GM12872 (cell line): ENCODE results near the gene CENPM.

Experiments
- CTCF ChIP-seq: IDR thresholded peaks from 3 replicates; pipeline ENCODE4 v1.5.1; 2011; ENCODE audit warnings: low read depth, mild to moderate bottlenecking, low read length, moderate library complexity; ENCODE audit not compliant: insufficient read depth

The CENPM gene

GRCh38 chr22:41902016-41902415 lies 44.9 kb downstream of the CENPM start:
- TF ChIP-seq CTCF = no peak

GRCh38 chr22:41900652-41901312 lies 46.2 kb downstream of the CENPM start:
- TF ChIP-seq CTCF = no peak

- TF ChIP-seq CTCF = no peak
Observed at GRCh38 chr22:41899992-41900651, 46.8 kb downstream of the CENPM start.

GRCh38 chr22:41899110-41899509 lies 47.8 kb downstream of the CENPM start:
- TF ChIP-seq CTCF = no peak

GRCh38 chr22:41898645-41899044 lies 48.3 kb downstream of the CENPM start:
- no peak for TF ChIP-seq CTCF

GRCh38 chr22:41893591-41894375 lies 53.2 kb downstream of the CENPM start:
- no peak for TF ChIP-seq CTCF

GRCh38 chr22:41892721-41893120 lies 54.2 kb downstream of the CENPM start:
- TF ChIP-seq CTCF = no peak
